GM12891 (cell line): ENCODE measurements around the gene CACNG1.
"Not testable (repeated sequence)": the region's sequence is repeated elsewhere in the genome, so short reads cannot be mapped to it uniquely, and the experiment has no call there.

Experiments
- POLR2A ChIP-seq: IDR thresholded peaks from 2 replicates; pipeline ENCODE4 v1.6.1; 2011; ENCODE audit warnings: low read depth, low read length, control low read depth
- POLR2AphosphoS5 ChIP-seq: IDR thresholded peaks from 2 replicates; pipeline ENCODE4 v1.6.1; 2011; ENCODE audit warnings: low read depth, low read length, control low read depth

- not testable (repeated sequence) for TF ChIP-seq POLR2AphosphoS5, POLR2A
These were observed 3.2 kb upstream of the CACNG1 start for GRCh38 chr17:67041119-67041518.
